NCI-H345 treated with DMSO at 0.1 percent for 48 hours (cell line): ENCODE measurements around the gene ZSWIM1.
A peak's percentile ranks its signal among the peaks of the same experiment; 100 is the strongest.

Source experiments
- DNase-seq: peaks from one replicate; lab custom pipeline; 2025; ENCODE audit not compliant: unreplicated experiment; lab: John Stamatoyannopoulos, UW

Gene ZSWIM1

DNA sequence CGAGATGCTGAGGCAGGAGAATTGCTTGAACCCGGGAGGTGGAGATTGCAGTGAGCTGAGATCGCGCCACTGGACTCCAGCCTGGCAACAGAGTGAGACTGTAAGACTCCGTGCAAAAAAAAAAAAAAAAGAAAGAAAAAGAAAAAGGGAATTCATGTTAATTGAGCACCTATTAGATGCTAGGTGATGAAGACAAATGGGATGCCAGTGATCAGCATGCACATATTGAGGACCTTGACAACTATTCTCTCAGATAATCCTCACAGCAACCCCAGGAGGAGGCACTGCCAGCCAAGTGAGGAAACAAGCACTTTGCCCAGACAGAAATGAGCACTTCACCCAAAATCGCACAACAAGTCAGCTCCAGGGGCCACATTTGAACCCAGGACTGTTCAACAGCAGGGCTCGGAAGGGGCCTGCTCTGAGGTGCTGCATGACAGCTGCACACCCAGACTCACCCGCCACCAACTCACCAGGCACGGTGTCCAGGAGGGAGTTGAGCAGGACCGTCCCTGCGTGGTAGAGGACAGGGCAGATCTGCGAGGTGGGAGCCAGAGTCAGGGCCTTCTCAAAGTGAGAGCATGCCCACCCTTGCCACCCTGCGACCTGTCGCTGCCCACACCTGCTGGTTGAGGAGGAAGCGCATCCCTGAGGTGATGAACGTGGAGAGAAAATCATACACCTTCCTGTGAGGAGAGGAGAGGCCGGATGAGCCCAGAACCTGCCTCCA is 26.4 kb downstream of the ZSWIM1 start:
- DNase-seq = no peak

DNA sequence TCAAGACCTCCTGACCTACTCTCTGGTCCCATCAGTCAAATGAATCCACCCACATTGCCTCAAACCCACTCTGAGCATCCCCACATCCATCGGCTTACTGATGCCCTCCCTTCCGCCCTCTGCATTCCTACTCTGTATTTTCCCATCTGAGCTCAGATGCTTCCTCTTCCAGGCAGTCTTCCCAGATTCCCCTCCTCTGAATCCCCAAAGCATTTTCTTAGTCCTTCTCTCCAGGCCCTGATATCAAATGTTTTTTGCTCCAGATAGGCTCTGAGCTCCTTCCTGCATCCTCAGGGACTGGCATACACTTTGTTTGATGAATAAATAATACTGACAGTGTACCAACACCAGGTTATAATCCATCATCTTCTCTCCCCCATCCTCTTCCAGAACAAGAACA is 27.1 kb downstream of the ZSWIM1 start:
- DNase-seq = no peak

DNA sequence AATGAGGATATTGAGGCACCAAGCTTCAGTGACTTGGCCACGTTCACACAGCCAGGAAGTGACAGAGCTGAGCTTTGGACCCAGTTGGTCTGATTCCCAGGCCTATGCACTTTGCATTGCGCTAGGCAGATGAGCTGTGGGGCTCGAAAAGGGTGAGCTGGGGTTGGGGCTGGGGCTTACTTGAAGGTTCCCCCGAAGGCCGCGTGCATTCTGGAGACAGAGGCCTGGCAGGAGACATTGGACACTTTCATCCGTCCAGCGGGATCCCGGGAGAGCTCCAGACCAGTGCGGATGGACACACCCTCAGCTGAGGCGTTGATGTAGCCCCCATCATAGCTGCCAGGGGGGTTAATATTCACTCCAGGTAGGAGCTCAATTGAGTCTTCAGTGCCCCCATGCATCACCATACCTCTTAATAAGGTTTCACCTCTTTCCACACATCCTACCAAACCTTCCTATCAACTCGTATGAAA is 28.3 kb downstream of the ZSWIM1 start:
- DNase-seq = no peak

DNA sequence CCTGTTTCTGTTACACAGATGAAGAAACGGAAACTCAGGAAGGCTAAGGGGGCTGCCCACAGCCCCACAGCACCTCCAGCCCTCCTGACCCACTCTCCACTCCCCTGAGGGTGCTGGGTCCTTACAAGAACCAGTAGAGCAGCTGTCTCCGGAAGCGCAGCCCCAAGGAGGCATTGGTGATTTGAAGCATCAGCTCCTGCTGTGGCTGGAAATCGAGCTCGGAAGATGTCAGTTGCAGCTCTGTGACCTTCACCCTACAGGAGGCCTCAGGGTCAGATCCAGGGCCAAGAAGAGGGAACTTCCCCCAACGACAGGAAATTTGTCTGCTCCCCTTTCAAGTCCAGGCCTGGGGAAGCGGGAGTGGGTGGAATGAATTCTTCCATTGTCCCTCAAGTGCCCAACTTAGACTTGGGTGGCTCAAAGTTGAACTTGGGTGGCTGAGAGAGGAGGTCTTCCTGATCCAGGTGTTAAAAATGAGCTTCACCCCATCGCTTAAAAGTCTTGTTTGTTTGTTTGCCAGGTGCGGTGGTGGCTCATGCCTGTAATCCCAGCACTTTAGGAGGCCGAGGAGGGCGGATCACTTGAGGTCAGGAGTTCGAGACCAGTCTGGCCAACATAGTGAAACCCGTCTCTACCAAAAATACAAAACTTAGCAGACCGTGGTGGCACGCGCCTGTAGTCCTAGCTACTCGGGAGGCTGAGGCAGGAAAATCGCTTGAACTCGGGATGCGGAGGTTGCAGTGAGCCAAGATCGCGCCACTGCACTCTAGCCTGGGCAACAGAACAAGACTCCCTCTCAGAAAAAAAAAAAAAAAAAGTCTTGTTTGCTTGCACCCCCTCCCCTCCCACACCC is 29.0 kb downstream of the ZSWIM1 start:
- no peak for DNase-seq

DNA sequence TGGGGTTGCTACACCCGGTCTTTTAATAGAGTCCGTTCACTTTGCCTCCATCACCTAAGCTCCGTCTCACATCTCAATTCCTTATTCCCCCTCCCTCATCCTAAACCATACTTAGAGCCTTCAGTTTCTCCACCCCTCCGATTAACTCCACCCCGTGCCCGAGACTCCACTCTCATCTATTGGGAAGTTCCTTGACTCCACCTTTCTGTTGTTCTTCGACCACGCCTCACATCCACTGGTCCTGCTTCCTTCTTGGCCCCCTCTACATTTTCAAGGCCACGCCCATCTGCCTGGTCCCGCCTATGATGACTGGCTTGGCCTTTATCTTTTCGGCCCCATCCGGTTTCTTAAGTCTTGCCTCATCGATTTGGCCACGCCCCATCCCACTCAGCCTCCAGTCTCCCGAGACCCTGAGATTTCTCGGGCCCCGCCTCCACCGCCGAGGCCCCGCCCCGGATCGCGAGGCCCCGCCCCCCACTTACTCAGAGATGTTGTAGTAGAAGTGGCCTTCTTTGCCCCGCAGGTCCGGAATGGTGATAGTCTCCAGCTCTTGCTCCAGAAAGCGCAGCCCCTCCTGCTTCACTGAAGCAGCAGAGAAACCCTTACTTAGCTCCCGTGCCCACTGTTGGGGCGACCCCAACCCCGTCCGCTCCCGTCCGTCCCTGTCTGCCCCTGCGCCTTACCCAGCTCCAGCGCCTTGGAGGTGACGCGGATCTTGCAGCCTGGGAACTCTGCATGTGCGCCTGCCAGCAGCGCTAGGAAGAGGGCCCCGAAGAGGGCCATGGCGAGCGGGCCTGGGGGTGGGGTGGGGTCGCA is 29.9 kb downstream of the ZSWIM1 start:
- peak; percentile 61 for DNase-seq

DNA sequence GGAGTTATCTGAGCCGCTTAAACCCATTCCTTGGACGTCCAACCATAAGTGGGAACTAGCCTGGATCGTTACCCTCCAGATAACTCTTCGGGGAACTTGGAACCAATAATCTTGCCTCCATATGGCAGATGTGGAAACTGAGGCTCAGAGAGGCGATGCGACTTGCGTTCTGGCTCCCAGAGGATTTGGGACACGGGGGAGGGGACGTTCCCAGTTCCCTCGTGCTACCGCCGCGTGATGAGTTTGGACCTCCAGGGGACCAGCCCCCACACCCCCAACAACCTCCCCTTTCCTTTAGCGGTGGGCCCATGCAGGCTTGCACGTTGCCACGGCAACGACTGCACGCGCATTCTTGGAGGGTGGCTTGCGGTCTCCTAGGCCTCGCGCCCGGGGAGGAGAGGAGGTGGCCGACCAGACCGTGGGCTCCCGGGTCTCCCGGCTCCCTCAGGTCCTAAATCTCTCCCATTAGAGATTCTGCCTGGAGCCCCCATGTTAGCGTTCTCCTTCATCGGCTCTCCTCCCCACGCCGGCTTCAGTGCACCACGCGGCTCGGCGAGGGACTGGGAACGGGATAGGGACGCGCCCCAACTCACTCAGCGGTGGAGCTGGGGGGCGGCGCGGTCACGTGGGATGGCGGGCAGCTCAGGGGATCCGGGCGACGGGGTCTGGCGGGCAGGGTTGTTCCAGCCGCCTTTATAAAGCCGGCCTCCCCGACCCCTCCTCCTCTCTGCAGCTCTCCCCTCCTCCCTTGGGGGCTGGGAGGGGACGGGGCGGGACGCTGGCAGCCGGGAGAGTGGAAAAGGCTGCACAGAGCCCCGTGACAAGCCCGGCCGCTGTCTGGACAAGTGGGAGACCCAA is 30.7 kb downstream of the ZSWIM1 start, which contains the start of gene PLTP:
TSS of gene PLTP (minus strand) at position 670 of the 858 bp plus-strand sequence. CDS start 703 bp downstream, outside the sequence.
- no peak for DNase-seq

DNA sequence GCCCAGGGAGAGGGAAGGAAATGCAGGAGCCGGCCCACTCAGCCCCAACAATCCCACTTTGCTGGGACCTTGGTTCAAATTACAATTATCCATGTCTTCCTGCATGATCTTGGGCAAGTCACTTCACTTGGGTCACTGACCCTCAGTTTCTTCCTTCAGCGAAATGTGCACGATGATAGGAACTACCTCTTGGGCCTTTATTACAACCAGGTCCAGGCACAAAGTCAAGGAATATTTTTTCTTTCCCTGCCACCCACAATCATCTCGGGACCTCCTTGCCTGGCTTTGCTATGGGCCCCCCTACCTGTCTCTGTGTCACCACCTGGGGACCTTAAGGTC is 31.3 kb downstream of the ZSWIM1 start:
- DNase-seq = no peak

DNA sequence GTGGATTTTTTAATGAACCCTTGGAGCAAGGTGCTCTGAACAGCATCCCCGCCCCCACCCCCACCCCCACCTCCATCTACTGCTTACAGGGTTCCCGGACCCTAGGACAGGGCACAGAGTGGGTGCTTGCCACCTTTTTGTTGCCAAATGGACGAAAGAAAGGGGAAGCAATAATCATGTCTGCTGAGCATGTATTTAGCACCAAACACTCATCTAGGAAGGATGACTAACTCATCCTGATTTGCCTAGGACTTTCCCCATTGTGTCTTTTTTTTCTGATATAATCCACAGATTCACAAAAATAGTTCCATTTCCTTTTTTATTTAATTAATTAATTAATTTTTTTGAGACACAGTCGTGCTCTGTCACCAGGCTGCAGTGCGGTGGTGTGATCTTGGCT is 32.1 kb downstream of the ZSWIM1 start:
- DNase-seq = no peak

DNA sequence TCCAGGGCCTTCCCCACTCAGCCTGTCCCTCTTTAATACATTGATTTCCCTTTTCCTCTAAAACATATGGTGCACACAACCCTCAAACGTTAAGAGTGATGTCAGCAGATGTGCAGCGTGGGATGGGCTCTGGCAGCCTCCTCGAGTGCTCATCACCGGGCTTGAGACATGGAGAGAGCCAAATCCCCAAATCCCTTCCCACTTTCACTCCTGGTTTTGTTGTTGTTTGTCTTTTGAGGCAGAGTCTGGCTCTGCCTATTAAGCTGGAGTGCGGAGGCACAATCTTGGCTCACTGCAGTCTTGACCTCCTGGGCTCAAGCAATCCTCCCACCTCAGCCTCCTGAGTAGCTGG is 36.7 kb downstream of the ZSWIM1 start:
- no peak for DNase-seq

DNA sequence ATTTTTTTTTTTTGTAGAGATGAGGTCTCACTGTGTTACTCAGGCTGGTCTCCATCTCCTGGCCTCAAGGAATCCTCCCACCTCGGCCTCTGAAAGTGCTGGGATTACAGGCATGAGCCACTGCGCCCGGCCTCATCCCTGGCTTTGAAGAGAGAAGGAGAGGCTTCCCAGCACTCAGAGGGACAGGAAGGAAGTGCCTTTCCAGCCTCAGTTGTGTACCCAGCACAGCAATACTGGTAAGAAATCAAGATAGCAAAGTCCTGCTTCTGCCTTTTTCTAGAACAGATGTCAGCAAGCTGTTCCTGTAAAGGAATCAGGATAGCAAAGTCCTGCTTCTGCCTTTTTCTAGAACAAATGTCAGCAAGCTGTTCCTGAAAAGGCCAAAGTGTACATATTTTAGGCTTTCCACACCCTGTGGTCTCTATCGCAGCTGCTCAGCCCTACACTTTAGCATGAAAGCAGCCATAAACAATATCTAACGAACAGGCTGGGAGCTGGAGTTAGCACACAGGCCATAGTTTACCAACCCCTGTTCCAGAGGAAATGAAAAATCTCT is 37.2 kb downstream of the ZSWIM1 start:
- no peak for DNase-seq

DNA sequence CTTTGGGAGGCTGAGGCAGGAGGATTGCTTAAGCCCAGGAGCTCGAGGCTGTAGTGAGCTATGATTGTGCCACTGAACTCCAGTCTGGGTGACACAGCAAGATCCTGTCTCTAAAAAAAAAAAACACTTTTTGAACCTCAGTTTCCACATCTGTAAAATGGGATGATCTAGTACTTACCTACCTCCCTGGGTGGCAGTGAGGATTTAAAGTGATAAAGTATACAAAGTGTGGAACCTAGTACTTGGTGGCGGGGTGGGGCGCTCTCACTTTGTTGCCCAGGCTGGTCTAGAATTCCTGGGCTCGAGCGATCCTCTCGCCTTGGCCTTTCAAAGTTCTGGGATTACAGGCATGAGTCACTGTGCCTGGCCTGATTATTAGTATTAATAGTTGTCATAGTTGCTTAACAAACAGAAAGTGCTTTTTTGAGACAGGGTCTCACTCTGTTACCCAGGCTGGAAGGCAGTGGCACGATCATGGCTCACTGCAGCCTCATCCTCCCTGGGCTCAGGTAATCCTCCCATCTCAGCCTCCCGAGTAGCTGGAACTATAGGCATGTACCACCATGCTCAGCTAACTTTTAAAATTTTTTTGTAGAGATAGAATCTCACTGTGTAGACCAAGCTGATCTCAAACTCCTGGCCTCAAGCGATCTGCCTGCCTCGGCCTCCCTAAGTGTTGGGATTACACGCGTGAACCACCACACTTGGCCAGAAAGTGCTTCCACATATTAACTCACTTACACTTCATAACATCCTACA is 37.9 kb downstream of the ZSWIM1 start:
- no peak for DNase-seq

DNA sequence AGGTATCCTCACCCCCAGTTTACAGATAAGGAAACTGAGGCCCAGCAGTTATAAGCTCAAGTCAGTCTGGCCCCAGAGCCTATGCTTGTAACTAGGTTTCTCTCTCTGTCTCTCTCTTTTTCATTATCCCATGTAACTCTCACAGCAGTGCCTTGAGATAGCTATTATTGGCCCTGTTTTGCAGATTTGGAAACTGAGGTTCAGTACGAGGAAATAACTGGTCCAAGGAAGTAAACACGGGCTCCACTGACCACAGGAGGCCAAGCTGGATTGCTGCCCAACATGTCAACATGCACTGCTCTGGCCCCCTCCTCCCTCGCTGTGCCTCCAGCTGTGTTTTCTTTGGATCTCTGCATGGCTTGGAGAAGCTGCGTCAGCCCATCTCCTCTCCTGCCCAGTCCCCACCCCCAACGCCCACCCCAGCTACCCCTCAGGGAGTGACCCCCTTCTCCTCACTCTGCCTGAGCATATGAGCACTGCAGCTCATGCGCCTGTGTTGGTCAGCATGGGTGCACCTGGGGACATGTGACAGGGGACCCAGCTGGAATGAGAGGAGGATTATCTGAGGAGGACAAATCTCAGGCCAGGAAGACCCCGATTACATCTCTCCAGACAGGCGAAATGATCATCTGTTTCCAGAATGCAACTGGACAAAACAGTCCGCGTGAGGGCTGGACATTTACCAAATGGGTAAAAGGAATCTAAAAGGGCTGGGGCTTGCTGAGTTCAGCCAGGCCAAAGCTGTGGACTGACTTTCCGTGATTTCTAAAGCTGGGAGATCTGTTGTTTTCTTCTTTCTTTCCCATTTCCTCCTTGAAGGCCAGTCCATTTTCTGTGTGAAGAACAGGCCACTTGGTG is 38.7 kb downstream of the ZSWIM1 start:
- DNase-seq = no peak

DNA sequence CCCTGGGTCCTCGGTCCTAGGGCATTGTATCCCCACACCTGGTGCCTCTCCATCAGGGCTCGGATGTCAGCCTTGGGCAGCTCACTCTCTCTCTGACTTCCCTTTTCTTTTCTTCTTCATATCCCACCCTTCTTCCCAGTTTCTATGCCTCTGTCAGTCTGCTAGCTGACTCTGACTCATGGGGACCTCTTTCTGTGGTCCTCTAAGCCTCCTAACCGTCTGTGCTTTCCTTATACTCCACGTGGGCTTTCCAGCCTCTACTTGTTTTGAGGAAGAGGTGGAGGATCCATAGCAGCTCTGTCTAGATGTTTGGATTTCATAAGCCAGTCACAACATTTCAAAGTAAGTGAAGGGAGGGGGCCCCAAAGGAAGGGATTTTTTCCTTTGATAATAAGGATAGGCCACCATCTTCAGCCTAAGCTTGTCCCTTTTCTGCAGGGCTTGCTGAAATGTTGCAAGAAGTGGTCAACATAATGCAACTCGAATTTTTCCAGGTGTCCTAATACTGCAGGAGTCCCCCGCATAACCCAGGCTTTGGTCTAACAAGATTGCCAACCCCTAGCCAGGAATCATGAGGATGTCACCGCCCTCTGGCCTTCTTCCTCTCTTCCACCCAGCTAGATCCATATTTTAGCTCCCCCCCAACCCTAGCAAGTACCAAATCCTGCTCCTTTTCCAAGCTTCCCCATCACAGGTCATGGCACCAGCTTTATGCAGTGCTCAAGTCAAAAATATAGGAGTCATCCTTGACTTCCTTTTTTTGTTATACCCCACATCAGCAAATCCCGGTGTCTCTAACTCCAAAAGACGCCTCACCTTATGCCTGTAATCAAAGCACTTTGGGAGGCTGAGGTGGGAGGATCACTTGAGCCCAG is 39.7 kb downstream of the ZSWIM1 start:
- DNase-seq = no peak

DNA sequence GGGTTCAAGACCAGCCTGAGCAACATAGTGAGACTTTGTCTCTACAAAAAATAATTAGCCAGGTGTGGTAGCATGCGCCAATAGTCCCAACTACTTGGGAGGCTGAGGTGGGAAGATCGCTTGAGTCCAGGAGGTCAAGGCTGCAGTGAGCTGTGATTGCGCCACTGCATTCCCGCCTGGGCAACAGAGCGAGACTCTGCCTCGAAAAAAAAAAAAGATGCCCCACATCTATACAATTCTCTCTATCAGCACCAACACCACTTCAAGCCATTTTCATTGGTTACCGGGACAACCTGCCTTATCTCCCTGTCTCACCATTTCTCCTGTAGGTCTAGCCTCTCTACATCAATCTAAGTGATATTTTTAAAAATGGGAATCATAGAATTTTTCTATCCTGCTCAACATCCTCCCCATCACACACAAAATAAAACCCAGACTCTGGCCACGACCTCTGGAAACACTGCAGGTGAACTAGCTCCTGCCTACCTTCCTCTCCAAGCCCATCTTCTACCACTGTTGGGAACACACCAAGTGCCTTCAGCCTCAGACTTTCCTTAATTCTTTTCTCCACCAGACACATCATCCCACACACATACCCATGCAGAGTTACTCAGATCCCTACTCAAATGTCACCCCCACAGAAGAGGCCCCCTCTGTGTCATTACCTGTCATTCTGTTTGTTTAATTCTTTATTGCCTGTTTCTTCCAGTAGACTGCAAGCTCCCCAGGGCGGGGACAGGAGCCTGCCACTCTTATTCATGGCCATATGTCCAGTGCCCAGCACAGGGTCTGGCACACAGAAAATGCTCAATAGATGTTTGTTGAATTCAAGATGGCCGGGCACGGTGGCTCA is 40.5 kb downstream of the ZSWIM1 start:
- DNase-seq = no peak

DNA sequence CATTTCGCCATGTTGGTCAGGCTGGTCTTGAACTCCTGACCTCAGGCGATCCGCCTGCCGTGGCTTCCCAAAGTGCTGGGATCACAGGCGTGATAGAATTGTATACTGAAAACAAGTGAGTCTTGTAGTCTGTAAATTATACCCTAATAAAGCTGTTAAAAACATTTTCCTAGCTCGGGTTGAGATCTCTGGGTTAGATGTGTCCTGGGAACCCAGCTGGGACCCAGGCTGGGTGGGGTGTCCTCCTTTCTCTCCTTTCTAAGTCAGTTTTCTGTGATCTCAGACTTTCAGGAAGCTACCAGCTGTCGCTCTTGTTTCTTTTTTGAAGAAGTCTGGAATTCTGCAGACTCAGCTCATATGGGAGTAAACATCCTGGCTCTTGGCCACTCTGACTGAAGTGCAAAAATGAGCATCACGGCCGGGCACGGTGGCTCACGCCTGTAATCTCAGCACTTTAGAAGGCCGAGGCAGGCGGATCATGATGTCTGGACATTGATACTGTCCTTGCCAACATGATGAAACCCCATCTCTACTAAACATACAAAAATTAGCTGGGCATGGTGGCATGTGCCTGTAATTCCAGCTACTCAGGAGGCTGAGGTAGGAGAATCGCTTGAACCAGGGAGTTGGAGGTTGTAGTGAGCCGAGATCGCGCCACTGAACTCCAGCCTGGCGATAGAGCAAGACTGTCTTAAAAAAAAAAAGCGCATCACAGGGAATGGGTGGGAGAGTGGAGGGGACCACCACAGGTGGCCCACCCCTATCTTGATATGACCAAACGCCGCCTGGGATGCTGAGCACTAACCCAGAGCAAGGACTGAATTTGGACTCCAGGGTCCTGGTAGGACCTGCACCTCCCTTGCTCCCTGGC is 43.6 kb downstream of the ZSWIM1 start:
- DNase-seq = no peak
